HG02763 (cell line): Measurements from ENCODE around the gene MAL.
"Not testable (repeated sequence)": the region's sequence is repeated elsewhere in the genome, so short reads cannot be mapped to it uniquely, and the experiment has no call there.

Experiments used
- ATAC-seq: cut with Tn5 transposase; IDR thresholded peaks from one replicate; pipeline ENCODE4 v1.9.1; 2021; ENCODE audit warnings: mild to moderate bottlenecking, moderate library complexity; ENCODE audit not compliant: unreplicated experiment

Gene MAL

GRCh38 chr2:95032341-95032740, 6.8 kb downstream of the MAL start:
- ATAC-seq = no peak

- ATAC-seq = no peak
These were observed 7.5 kb downstream of the MAL start for GRCh38 chr2:95032868-95033603.

DNA sequence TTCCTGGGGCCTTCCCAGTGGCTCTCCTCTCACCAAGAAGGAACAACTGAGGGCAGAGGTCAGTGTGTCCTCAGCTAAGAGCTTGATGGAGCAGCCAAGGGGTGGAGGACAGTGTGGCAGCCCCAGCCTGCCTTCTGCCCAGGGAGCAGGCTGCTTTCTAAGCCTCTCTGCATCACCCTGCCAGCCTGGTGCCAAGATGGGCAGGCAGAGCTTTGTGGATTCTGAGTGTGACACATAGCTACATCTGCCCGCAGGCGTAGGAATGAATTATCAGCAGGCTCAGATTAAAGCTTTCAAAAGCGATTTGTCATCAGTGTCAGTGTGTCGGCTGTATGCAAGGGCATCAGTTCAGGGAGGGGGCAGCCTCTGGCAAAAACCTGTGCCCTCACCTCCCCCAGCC, 8.7 kb downstream of the MAL start:
- no peak for ATAC-seq

- no peak for ATAC-seq
These were observed 9.3 kb downstream of the MAL start for GRCh38 chr2:95034818-95035217.

GRCh38 chr2:95036596-95037383, 11.3 kb downstream of the MAL start:
- no peak for ATAC-seq

DNA sequence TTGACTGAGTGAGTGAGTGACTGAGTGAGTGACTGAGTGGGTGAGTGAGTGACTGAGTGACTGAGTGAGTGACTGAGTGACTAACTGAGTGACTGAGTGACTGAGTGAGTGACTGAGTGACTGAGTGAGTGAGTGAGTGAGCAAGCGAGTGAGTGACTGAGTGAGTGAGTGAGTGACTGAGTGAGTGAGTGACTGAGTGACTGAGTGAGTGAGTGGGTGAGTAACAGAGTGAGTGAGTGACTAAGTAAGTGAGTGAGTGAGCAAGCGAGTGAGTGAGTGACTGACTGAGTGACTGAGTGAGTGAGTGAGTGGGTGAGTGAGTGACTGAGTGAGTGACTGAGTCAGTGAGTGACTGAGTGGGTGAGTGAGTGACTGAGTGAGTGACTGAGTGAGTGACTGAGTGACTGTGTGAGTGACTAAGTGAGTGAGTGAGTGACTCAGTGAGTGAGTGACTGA, 11.9 kb downstream of the MAL start:
- no peak for ATAC-seq

- not testable (repeated sequence) for ATAC-seq
These were observed 12.5 kb downstream of the MAL start for GRCh38 chr2:95037841-95038585.

- no peak for ATAC-seq
These were observed 13.3 kb downstream of the MAL start for GRCh38 chr2:95038635-95039298.

DNA sequence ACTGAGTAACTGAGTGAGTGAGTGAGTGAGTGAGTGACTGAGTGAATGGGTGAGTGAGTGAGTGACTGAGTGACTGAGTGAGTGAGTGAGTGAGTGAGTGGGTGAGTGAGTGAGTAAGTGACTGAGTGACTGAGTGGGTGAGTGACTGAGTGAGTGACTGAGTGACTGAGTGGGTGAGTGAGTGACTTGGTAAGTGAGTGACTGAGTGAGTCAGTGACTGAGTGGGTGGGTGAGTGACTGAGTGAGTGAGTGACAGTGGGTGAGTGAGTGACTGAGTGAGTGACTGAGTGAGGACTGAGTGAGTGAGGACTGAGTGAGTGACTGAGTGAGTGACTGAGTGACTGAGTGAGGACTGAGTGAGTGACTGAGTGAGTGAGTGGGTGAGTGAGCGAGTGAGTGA, 13.9 kb downstream of the MAL start:
- no peak for ATAC-seq

DNA sequence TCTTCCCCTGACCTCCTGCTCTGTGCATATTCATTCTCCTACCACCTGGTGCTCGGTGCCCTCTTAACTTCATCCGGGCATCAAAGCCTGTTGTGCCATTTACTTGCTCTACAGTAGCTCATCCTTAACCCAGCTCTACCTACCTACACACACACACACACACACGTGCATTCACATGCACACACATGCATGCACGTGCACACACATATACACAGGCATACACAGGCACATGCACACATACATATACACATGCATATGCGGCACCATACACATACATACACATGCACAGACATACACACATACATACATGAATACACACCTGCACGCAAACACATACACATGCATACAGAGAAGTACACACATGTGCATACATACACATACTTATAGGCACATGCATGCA, 14.5 kb downstream of the MAL start:
- ATAC-seq = no peak

GRCh38 chr2:95040426-95040825, 14.9 kb downstream of the MAL start:
- ATAC-seq = no peak

GRCh38 chr2:95041060-95041823, 15.7 kb downstream of the MAL start:
- no peak for ATAC-seq

GRCh38 chr2:95041824-95042442, 16.4 kb downstream of the MAL start:
- ATAC-seq = no peak

GRCh38 chr2:95042472-95043271, 17.2 kb downstream of the MAL start:
- no peak for ATAC-seq

- ATAC-seq = no peak
These were observed 18.0 kb downstream of the MAL start for GRCh38 chr2:95043300-95044093.

DNA sequence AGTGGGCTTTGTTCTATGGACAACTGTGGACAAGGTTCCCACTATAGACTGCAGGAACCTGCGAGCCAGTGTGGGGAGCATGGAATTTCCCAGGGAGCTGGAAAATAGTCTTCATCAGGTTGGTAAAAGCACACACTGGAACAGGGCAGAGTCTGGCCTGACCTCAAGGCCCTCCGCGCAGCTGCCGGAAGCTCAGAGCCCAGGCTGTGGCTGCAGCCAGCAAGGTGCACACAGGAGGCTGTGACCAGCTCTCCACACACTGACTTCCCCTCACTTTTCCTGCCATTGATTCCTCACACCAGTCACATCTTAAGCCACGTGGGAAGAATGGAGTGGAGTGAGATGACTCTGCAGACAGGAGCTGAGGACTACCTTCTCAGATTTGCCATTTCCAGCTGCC, 19.1 kb downstream of the MAL start:
- no peak for ATAC-seq

- no peak for ATAC-seq
These were observed 21.0 kb downstream of the MAL start for GRCh38 chr2:95046371-95047112.
